DND-41 (cell line): ENCODE data around the gene SDC4.

Source experiments
- ATAC-seq: fragments of 200-7000 bp; cut with Tn5 transposase; 3 replicates; pipeline ENCODE4 v1.9.1; 2021; ENCODE audit warnings: low read depth; ENCODE audit not compliant: insufficient read depth
- DNase-seq: peaks from one replicate; pipeline ENCODE4 v3.0.0-alpha.2; 2020
- H2AFZ ChIP-seq: 2 replicates; pipeline ENCODE4 v1.6.0; 2012; ENCODE audit warnings: low read depth, low read length
- H3K27ac ChIP-seq: 2 replicates; pipeline ENCODE4 v1.5.1; 2012; ENCODE audit warnings: low read length, inconsistent platforms
- H3K27me3 ChIP-seq: fragments of 200-600 bp; sonication (generic); 2 replicates; pipeline ENCODE4 v1.6.0; 2012; ENCODE audit warnings: low read length, mild to moderate bottlenecking, inconsistent platforms; ENCODE audit not compliant: insufficient read depth, poor library complexity
- H3K36me3 ChIP-seq: 2 replicates; pipeline ENCODE4 v1.5.1; 2012; ENCODE audit warnings: low read length, inconsistent platforms; ENCODE audit not compliant: insufficient read depth
- H3K4me1 ChIP-seq: 2 replicates; pipeline ENCODE4 v1.5.1; 2012; ENCODE audit warnings: mild to moderate bottlenecking, low read length; ENCODE audit not compliant: insufficient read depth
- H3K4me2 ChIP-seq: 2 replicates; pipeline ENCODE4 v1.6.0; 2012; ENCODE audit warnings: mild to moderate bottlenecking, moderate library complexity, low read length, inconsistent platforms; ENCODE audit not compliant: insufficient read depth
- H3K4me3 ChIP-seq, 2 experiments: fragments of 200-600 bp in 1 of 2; shearing (Covaris generic) in 1 of 2; 2 replicates each; pipeline ENCODE4 v1.5.1; 2012 to 2016; ENCODE audit warnings: inconsistent platforms in 2 of 2, low read length in 2 of 2, mild to moderate bottlenecking in 2 of 2, low read depth in 1 of 2, moderate library complexity in 1 of 2
- H3K79me2 ChIP-seq: 2 replicates; pipeline ENCODE4 v1.6.0; 2012; ENCODE audit warnings: low read length, inconsistent platforms; ENCODE audit not compliant: insufficient read depth
- H3K9ac ChIP-seq: 2 replicates; pipeline ENCODE4 v1.6.0; 2012; ENCODE audit warnings: low read depth, mild to moderate bottlenecking, inconsistent platforms, low read length, moderate library complexity
- H3K9me3 ChIP-seq: 2 replicates; pipeline ENCODE4 v1.5.1; 2012; ENCODE audit warnings: low read length, moderate library complexity, mild to moderate bottlenecking, inconsistent platforms; ENCODE audit not compliant: insufficient read depth, severe bottlenecking
- H4K20me1 ChIP-seq: 2 replicates; pipeline ENCODE4 v1.6.0; 2012; ENCODE audit warnings: low read length; ENCODE audit not compliant: insufficient read depth
- EZH2 ChIP-seq: IDR thresholded peaks from 3 replicates; pipeline ENCODE4 v1.6.1; 2012; ENCODE audit warnings: borderline replicate concordance, low read depth, mild to moderate bottlenecking, moderate library complexity, low read length, inconsistent platforms; ENCODE audit not compliant: severe bottlenecking
- TF ChIP-seq, protein P1 (sequence below): IDR thresholded peaks from 2 replicates; pipeline ENCODE4 v1.5.1; 2012; ENCODE audit warnings: borderline replicate concordance, low read length, moderate library complexity, mild to moderate bottlenecking; ENCODE audit not compliant: poor library complexity, severe bottlenecking; ENCODE audit errors: extremely low read depth

The SDC4 gene

DNA sequence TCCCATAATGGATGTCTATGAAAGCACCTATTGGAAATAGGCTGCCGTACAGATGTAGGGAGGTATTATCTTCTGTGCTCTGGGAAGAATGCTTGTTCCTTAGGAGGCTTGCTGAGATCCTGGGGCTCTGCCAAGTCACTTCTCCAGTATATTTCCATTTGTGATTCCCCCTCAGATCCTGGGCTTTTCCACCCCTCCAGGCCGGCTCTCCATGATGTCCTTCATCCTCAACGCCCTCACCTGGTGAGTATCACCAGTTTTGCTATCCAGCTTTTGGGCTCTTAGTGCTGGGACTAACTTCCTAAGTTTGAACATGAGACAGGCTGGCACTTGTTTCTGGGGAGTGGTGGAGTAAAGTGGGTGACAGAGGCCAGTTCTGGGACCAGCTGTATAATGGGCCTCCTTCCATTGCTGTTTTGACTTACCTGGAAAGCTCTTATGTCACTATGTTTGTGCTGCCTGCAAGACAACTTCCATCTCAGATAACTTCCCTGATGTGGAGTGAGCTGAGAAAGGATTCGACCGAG is 17.3 kb upstream of the SDC4 start:
- H3K4me2 ChIP-seq, result peak overlapping the region; percentile 31; the same call in 1 of the 2 replicates
- no peak for TF ChIP-seq EZH2
- TF ChIP-seq, protein P1, sequence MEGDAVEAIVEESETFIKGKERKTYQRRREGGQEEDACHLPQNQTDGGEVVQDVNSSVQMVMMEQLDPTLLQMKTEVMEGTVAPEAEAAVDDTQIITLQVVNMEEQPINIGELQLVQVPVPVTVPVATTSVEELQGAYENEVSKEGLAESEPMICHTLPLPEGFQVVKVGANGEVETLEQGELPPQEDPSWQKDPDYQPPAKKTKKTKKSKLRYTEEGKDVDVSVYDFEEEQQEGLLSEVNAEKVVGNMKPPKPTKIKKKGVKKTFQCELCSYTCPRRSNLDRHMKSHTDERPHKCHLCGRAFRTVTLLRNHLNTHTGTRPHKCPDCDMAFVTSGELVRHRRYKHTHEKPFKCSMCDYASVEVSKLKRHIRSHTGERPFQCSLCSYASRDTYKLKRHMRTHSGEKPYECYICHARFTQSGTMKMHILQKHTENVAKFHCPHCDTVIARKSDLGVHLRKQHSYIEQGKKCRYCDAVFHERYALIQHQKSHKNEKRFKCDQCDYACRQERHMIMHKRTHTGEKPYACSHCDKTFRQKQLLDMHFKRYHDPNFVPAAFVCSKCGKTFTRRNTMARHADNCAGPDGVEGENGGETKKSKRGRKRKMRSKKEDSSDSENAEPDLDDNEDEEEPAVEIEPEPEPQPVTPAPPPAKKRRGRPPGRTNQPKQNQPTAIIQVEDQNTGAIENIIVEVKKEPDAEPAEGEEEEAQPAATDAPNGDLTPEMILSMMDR, result no peak
- no peak overlapping the region for H3K9ac ChIP-seq
- no peak overlapping the region for H2AFZ ChIP-seq
- no peak for ATAC-seq
- H3K4me1 ChIP-seq, result peaks cover 26% of the 10 kb centered on the region
- H3K36me3 ChIP-seq, result peaks cover 37% of the 10 kb centered on the region
- H3K4me3 ChIP-seq, result no peak overlapping the region
- H3K9me3 ChIP-seq, result no peaks in the 10 kb centered on the region
- DNase-seq, result no peak
- H3K27ac ChIP-seq, result no peak overlapping the region
- peaks cover 25% of the 10 kb centered on the region for H3K79me2 ChIP-seq
- H4K20me1 ChIP-seq, result peaks cover 13% of the 10 kb centered on the region
- H3K27me3 ChIP-seq, result no peaks in the 10 kb centered on the region

- DNase-seq (no peak), ATAC-seq (no peak)
- Histone ChIP-seq H3K79me2 (peaks cover 25% of the 10 kb centered on the region), H3K4me2 (peak overlapping the region; percentile 97), H4K20me1 (peaks cover 10% of the 10 kb centered on the region), H3K9ac (peak overlapping the region; percentile 75), H2AFZ (peak overlapping the region; percentile 82), H3K27ac (peak overlapping the region; percentile 88), H3K4me3 (peak overlapping the region; percentile 61 to 93), H3K36me3 (peaks cover 37% of the 10 kb centered on the region), H3K4me1 (peaks cover 26% of the 10 kb centered on the region), H3K27me3 (no peaks in the 10 kb centered on the region), H3K9me3 (no peaks in the 10 kb centered on the region)
- no peak for TF ChIP-seq EZH2
- TF ChIP-seq, protein P1, result no peak
Measured at GRCh38 chr20:45363611-45364492, 15.6 kb upstream of the SDC4 start.

- Histone ChIP-seq H3K4me3 (peak within 1 kb of the TSS; percentile 61 to 93), H3K9ac (peak within 1 kb of the TSS; percentile 75), H2AFZ (peak within 1 kb of the TSS; percentile 96), H4K20me1 (peaks cover 10% of the 10 kb centered on the region), H3K79me2 (peaks cover 25% of the 10 kb centered on the region), H3K27ac (peak within 1 kb of the TSS; percentile 88), H3K4me1 (peaks cover 26% of the 10 kb centered on the region), H3K27me3 (no peaks in the 10 kb centered on the region), H3K9me3 (no peaks in the 10 kb centered on the region), H3K4me2 (peak within 1 kb of the TSS; percentile 97), H3K36me3 (peaks cover 28% of the 10 kb centered on the region)
- ATAC-seq, result peak; percentile 85
- DNase-seq, result peak; percentile 99
- no peak for TF ChIP-seq EZH2
- TF ChIP-seq, protein P1, result peak; percentile 96
Measured at GRCh38 chr20:45362804-45363610, 14.8 kb upstream of the SDC4 start, which contains the start of gene SYS1. Gene SYS1, plus strand, starts transcription at chr20:45363156. Its CDS starts 376 bp downstream, at chr20:45363532.
